Hematopoietic multipotent progenitor cell treated with erythropoietin and hydrocortisone succinate and interleukin-3 and kit ligand, for 15 days (in vitro differentiated cells): ENCODE measurements around the gene ST7.

Experiments
- DNase-seq: peaks from one replicate; pipeline ENCODE4 v3.0.0-alpha.2; 2015; ENCODE audit warnings: low spot score

Gene ST7

GRCh38 chr7:117066668-117067067, 113.4 kb downstream of the ST7 start:
- DNase-seq, result no peak

GRCh38 chr7:117067340-117067739, 114.0 kb downstream of the ST7 start:
- DNase-seq, result no peak

GRCh38 chr7:117068511-117069145, 115.3 kb downstream of the ST7 start:
- no peak for DNase-seq

GRCh38 chr7:117069379-117069778, 116.1 kb downstream of the ST7 start:
- DNase-seq, result no peak

GRCh38 chr7:117071551-117071950, 118.2 kb downstream of the ST7 start:
- peak; percentile 25 for DNase-seq

GRCh38 chr7:117072620-117073118, 119.4 kb downstream of the ST7 start:
- DNase-seq, result no peak

GRCh38 chr7:117074378-117074777, 121.1 kb downstream of the ST7 start:
- DNase-seq, result no peak

- DNase-seq, result no peak
Observed at GRCh38 chr7:117075934-117076333, 122.6 kb downstream of the ST7 start.

- no peak for DNase-seq
Observed at GRCh38 chr7:117076426-117076943, 123.2 kb downstream of the ST7 start.

GRCh38 chr7:117077658-117078057, 124.4 kb downstream of the ST7 start:
- no peak for DNase-seq

- no peak for DNase-seq
Observed at GRCh38 chr7:117082647-117083046, 129.3 kb downstream of the ST7 start.

- DNase-seq, result no peak
Observed at GRCh38 chr7:117083648-117084047, 130.3 kb downstream of the ST7 start.

GRCh38 chr7:117084286-117084685, 131.0 kb downstream of the ST7 start:
- DNase-seq, result no peak

- no peak for DNase-seq
Observed at GRCh38 chr7:117085275-117085674, 132.0 kb downstream of the ST7 start.

GRCh38 chr7:117085769-117086463, 132.6 kb downstream of the ST7 start:
- no peak for DNase-seq

- peak; percentile 33 for DNase-seq
Observed at GRCh38 chr7:117086788-117087187, 133.5 kb downstream of the ST7 start.

- DNase-seq, result no peak
Observed at GRCh38 chr7:117087639-117088396, 134.5 kb downstream of the ST7 start.

GRCh38 chr7:117088623-117089194, 135.4 kb downstream of the ST7 start:
- no peak for DNase-seq

- DNase-seq, result no peak
Observed at GRCh38 chr7:117090791-117091190, 137.5 kb downstream of the ST7 start.

- no peak for DNase-seq
Observed at GRCh38 chr7:117091721-117092120, 138.4 kb downstream of the ST7 start.

GRCh38 chr7:117092785-117093184, 139.5 kb downstream of the ST7 start:
- DNase-seq, result no peak

- no peak for DNase-seq
Observed at GRCh38 chr7:117094457-117094856, 141.2 kb downstream of the ST7 start.
